Omental fat pad (tissue), 4 donors: Measurements from ENCODE around the gene PRRT1. TPM values are rescaled to one million over a fixed set of nuclear protein-coding genes. Genes with fewer than 3 reads are reported as not detected.

Experiments used
- ATAC-seq: fragments of 150-250 bp; one replicate; pipeline ENCODE4 v1.9.1; 2016; ENCODE audit warnings: mild to moderate bottlenecking, moderate library complexity; ENCODE audit not compliant: low FRiP score
- DNase-seq: peaks from one replicate; pipeline ENCODE4 v3.0.0-alpha.2; 2019; ENCODE audit warnings: low spot score
- CTCF ChIP-seq, 3 donors: fragments of 450-650 bp; IDR thresholded peaks; one replicate each; pipeline ENCODE4 v1.5.1; 2016 to 2017; ENCODE audit warnings: antibody characterized with exemption in 3 of 3, mild to moderate bottlenecking in 3 of 3, moderate library complexity in 2 of 3
- total RNA-seq, 4 donors: library from RNA; depleted of rRNA; stranded (reverse); fragments of >200 nt; gene quantifications; one replicate each; pipeline ENCODE4 v1.1.0, GENCODE V29; 2016

PRRT1 gene
- total RNA-seq, 4 donors from 2014 or later: 0.24 to 1.0 (median 0.34) TPM

GRCh38 chr6:32113386-32114352 is 38.1 kb downstream of the PRRT1 start:
- TF ChIP-seq CTCF (IDR thresholded peaks at IDR 0.05): no peak
- ATAC-seq (peak; percentile 89), DNase-seq (peak; percentile 75)

- TF ChIP-seq CTCF (IDR thresholded peaks at IDR 0.05): no peak
- ATAC-seq: no peak
- no peak for DNase-seq
These were observed 39.2 kb downstream of the PRRT1 start for GRCh38 chr6:32112431-32112980.

GRCh38 chr6:32111424-32112066 is 40.2 kb downstream of the PRRT1 start:
- ATAC-seq (no peak), DNase-seq (no peak)
- no peak for TF ChIP-seq CTCF (IDR thresholded peaks at IDR 0.05)

GRCh38 chr6:32110632-32111031 is 41.1 kb downstream of the PRRT1 start:
- no peak for TF ChIP-seq CTCF (IDR thresholded peaks at IDR 0.05)
- DNase-seq (no peak), ATAC-seq (no peak)

- DNase-seq (no peak), ATAC-seq (no peak)
- TF ChIP-seq CTCF (IDR thresholded peaks at IDR 0.05): no peak
These were observed 42.0 kb downstream of the PRRT1 start for GRCh38 chr6:32109765-32110160.

- no peak for ATAC-seq
These were observed 42.5 kb downstream of the PRRT1 start, which contains the start of gene TNXB for GRCh38 chr6:32109114-32109764. TSS of gene TNXB (minus strand) at chr6:32109338. CDS start at chr6:32098198, 11,140 bp downstream.

More at GRCh38 chr6:32109114-32109764, 42.5 kb downstream of the PRRT1 start, which contains the start of gene TNXB:
- no peak for TF ChIP-seq CTCF (IDR thresholded peaks at IDR 0.05)
- no peak for DNase-seq
